Adrenal gland (tissue), 12 donors: ENCODE data around the gene SOX8. TPM values are rescaled to one million over a fixed set of nuclear protein-coding genes. Genes with fewer than 3 reads are reported as not detected.
A peak's percentile ranks its signal among the peaks of the same experiment; 100 is the strongest.

Source experiments
- DNase-seq, 7 donors: peaks; one replicate each; pipeline ENCODE4 v3.0.0-alpha.2; 2019 to 2020
- H3K27ac ChIP-seq, 5 donors: fragments of 200-600 bp; sonication (generic) in 4 of 5; 1 replicate in 3 of 5; 2 replicates in 2 of 5; pipeline versions ENCODE4 v1.5.1 to v1.8.0; 2016 to 2020; ENCODE audit warnings: mild to moderate bottlenecking in 1 of 5
- H3K27me3 ChIP-seq: fragments of 200-600 bp; 2 replicates; pipeline ENCODE4 v1.8.0; 2021
- H3K36me3 ChIP-seq, 2 donors: fragments of 200-600 bp; replicated peaks in 1 of 2; 1 replicate in 1 of 2; 2 replicates in 1 of 2; pipeline versions ENCODE4 v1.5.1 to v1.8.0; 2018 to 2022
- H3K4me1 ChIP-seq, 2 donors: fragments of 200-600 bp; replicated peaks in 1 of 2; 1 replicate in 1 of 2; 2 replicates in 1 of 2; pipeline versions ENCODE4 v1.5.1 to v1.8.0; 2018 to 2021
- H3K4me3 ChIP-seq, 4 donors: fragments of 200-600 bp; sonication (generic) in 3 of 4; one replicate each; pipeline ENCODE4 v1.5.1; 2016 to 2018
- H3K9me3 ChIP-seq, 3 donors: fragments of 200-600 bp; sonication (generic) in 1 of 3; replicated peaks in 1 of 3; 1 replicate in 2 of 3; 2 replicates in 1 of 3; pipeline versions ENCODE4 v1.5.1 to v1.8.0; 2016 to 2021
- POLR2A ChIP-seq, 2 donors: fragments of 450-650 bp; IDR thresholded peaks; one replicate each; pipeline ENCODE4 v1.6.1; 2017; ENCODE audit warnings: antibody characterized with exemption in 2 of 2, mild to moderate bottlenecking in 2 of 2, moderate library complexity in 1 of 2
- WGBS, 4 donors: extraction: QIAGEN DNeasy Blood & Tissue Kit in 2 of 4; methylation state at CpG; one replicate each; pipeline versions ENCODE4 v1.1.5 to v1.1.7; 2013 to 2017; 5-methylcytosine and 5-hydroxymethylcytosine counted together
- intact Hi-C, 2 donors: fragments of 100-400 bp; cut with DNase I; formaldehyde crosslinking; loops; one replicate each; pipeline versions ENCODE4 v1.14.1 to v1.15.0; 2022 to 2023
- polyA plus RNA-seq, 3 donors: library from polyadenylated mRNA; stranded (reverse); fragments of 200-250 nt in 2 of 3; fragments of 350-450 nt in 1 of 3; fragmentation: Illumina TruSeq in 1 of 3; extraction: RNeasy Lipid Tissue Mini Kit (QIAGEN cat#74804) in 1 of 3; gene quantifications; one replicate each; pipeline ENCODE4 v1.2.3, GENCODE V29; 2013 to 2014
- total RNA-seq, 9 donors: library from RNA; depleted of rRNA in 4 of 9; stranded (reverse); fragments of >200 nt in 4 of 9; fragments of 120-200 nt in 1 of 9; fragmentation: NEBNext Ultra II Directional in 1 of 9; extraction: Animal tissue kit (Norgen Biotek cat#: 25700) in 1 of 9; gene quantifications; one replicate each; pipeline versions ENCODE4 v1.1.0 to v1.2.4, GENCODE V29; 2013 to 2023
- TF ChIP-seq, protein P1 (sequence below), 6 experiments: fragments of 450-650 bp in 4 of 6; fragments of 200-600 bp in 2 of 6; sonication (generic) in 1 of 6; IDR thresholded peaks; 1 replicate in 5 of 6; 2 replicates in 1 of 6; pipeline versions ENCODE4 v1.5.1 to v1.8.0; 2016 to 2021; ENCODE audit warnings: antibody characterized with exemption in 6 of 6, mild to moderate bottlenecking in 2 of 6, moderate library complexity in 1 of 6
- donor health status: healthy with polysubstance abuse.
- donor health status: Bipolar disorder and iron deficiency.
- donor health status: DM: yes; HTN: yes; CAD: no.
- donor health status: DM: no; HTN: no; CAD: no.
- donor health status: DM: no; HTN: no; CAD: no.
- donor health status: DM: yes; HTN: yes; CAD: no.

Gene SOX8
- total and polyA plus RNA-seq, 12 donors, result 0.04 to 2.1 (median 0.69) TPM

DNA sequence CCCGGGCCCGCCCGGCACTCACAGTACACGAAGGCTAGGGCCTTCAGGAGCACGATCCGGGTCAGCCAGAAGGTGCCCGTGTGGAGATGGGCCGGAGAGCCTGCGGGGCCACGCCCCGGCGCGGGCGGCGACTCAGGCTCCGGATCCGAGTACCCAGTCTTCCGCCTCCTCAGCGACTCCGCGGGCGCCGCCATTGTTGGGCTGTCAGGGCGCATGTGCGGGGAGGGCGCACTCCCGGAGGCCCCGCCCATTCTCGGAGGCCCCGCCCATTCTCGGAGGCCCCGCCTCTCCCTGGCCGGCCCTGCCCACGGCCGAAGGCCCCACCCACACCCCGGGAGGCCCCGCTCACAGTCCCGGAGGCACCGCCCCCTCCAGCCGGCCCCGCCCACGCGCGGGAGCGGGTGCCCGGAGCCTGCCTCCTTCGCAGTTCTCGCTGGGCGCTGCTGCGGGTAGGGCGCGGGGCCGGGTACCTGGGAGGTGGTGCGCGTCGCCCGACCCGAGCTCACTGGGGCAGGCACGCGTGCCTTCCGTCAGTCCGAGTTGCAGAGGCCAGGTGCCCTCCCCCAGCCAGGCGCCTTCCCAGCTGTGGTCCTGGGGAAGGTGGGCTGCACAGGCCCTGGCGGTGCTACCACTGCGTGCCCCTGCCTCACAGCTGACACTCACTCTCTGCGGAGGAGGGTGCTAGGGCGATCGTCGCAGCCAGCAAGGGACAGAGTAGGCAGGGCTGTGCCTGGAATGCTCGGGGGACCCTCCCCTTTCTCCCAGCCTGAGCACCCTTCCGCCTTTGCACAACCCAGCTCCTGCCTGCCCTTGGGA is 10.6 kb upstream of the SOX8 start, which contains the start of gene LMF1:
TSS of gene LMF1 (minus strand) at position 219 of the 816 bp plus-strand sequence. CDS start at position 215, 4 bp downstream.
- H3K36me3 ChIP-seq, result no peaks in the 10 kb centered on the region
- peak; percentile 45 to 66 for TF ChIP-seq POLR2A (IDR thresholded peaks at IDR 0.05)
- TF ChIP-seq, protein P1, sequence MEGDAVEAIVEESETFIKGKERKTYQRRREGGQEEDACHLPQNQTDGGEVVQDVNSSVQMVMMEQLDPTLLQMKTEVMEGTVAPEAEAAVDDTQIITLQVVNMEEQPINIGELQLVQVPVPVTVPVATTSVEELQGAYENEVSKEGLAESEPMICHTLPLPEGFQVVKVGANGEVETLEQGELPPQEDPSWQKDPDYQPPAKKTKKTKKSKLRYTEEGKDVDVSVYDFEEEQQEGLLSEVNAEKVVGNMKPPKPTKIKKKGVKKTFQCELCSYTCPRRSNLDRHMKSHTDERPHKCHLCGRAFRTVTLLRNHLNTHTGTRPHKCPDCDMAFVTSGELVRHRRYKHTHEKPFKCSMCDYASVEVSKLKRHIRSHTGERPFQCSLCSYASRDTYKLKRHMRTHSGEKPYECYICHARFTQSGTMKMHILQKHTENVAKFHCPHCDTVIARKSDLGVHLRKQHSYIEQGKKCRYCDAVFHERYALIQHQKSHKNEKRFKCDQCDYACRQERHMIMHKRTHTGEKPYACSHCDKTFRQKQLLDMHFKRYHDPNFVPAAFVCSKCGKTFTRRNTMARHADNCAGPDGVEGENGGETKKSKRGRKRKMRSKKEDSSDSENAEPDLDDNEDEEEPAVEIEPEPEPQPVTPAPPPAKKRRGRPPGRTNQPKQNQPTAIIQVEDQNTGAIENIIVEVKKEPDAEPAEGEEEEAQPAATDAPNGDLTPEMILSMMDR (IDR thresholded peaks at IDR 0.05), result peak in 1 of 6 experiments; percentile 4
- 5 to 45% (median 9%) methylated on average over 8 to 71 of the region's 71 CpGs for WGBS, 4 donors
- H3K4me1 ChIP-seq, result peaks cover 9 to 15% of the 10 kb centered on the region in 2 donors
- peak; percentile 92 to 97 (median 95) for DNase-seq
- H3K27ac ChIP-seq, result peak within 1 kb of the TSS in 4 of 5 donors; percentile 59 to 85 (median 62)
- no peaks in the 10 kb centered on the region for H3K9me3 ChIP-seq
- peak within 1 kb of the TSS; percentile 27 to 98 (median 66) for H3K4me3 ChIP-seq
- no peaks in the 10 kb centered on the region for H3K27me3 ChIP-seq
- intact Hi-C loops, result no loop called here

DNA sequence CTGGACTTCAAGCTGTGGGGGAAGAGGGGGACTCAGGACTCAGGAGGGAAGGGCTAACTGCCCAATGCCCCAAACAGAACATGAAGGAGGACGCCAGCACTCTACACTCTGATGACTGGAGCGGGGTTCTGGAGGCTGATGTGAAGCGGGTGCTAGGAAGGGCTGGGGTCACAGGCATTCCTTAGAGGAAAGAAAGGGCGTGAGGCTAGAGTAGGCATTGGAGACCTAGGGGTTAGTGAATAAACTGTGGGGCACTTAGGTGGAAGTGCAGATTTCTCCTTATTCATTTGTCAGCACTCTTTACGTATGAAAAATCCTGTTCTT is 10.0 kb upstream of the SOX8 start:
- H3K27ac ChIP-seq, result no peak overlapping the region
- peaks cover 9 to 15% of the 10 kb centered on the region in 2 donors for H3K4me1 ChIP-seq
- TF ChIP-seq POLR2A (IDR thresholded peaks at IDR 0.05), result no peak
- TF ChIP-seq, protein P1 (IDR thresholded peaks at IDR 0.05), result no peak
- no peaks in the 10 kb centered on the region for H3K36me3 ChIP-seq
- intact Hi-C loops, result no loop called here
- H3K9me3 ChIP-seq, result no peaks in the 10 kb centered on the region
- DNase-seq, result no peak
- H3K27me3 ChIP-seq, result no peaks in the 10 kb centered on the region
- 89 to 98% (median 93%) methylated on average over 5 of the region's 5 CpGs for WGBS, 4 donors
- H3K4me3 ChIP-seq, result no peak overlapping the region

DNA sequence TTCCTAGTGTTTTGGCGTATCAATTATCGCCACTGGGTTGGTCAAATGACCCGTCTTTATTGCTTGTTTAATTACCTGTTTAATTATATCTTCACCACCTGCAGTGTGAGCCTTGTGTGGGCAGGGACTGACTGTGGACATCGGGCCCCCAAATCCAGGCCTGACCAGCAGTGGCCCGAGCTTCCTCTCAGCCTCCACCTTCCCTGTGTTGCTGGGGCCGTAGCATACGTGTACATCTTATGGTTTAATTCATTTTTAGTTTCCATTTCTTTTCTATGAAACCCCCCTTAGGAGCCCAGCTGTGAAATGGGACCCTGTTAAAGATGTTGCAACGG is 9.6 kb upstream of the SOX8 start:
- Histone ChIP-seq H3K4me3 (no peak overlapping the region), H3K36me3 (no peaks in the 10 kb centered on the region), H3K4me1 (peaks cover 9 to 18% of the 10 kb centered on the region in 2 donors), H3K9me3 (no peaks in the 10 kb centered on the region), H3K27ac (no peak overlapping the region), H3K27me3 (no peaks in the 10 kb centered on the region)
- TF ChIP-seq, protein P1 (IDR thresholded peaks at IDR 0.05), result no peak
- no peak for TF ChIP-seq POLR2A (IDR thresholded peaks at IDR 0.05)
- intact Hi-C loops, result no loop called here
- 91 to 94% (median 92%) methylated on average over 8 of the region's 8 CpGs for WGBS, 4 donors
- no peak for DNase-seq

DNA sequence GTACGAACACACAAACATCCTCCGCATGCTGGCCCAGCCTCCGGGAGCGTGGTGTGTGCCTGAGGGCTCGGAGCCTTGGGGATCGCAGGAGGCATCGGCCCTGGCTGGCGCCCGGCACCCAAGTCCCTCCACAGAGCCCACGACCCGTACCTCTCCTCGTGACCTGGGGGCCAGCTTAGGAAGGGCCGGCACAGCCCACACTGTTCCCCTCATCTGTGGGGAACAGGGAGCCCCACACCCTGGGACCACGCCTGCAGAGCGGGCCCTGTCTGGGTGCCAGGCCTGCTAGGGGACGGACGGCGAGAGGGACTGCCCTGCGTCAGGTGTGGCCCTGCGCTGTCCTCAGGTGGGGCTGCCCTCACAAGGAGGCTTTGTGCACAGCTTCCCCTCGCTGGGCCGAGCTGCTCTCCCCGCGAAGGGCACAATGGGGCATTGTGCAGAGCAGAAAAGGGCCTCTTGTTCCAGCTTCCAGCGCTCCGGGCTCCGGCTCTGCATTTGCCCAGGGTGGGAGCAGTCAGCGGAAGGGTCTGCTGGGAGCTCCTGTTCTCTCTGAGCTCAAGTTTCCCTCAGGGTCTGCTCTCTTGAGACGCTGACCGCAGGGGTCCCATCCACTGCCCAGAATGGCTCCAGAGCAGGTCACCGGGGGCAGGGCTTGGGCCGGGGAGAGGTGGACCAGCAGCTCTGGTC is 9.1 kb upstream of the SOX8 start:
- Histone ChIP-seq H3K4me3 (no peak overlapping the region), H3K36me3 (no peaks in the 10 kb centered on the region), H3K9me3 (no peaks in the 10 kb centered on the region), H3K27ac (no peak overlapping the region), H3K27me3 (no peaks in the 10 kb centered on the region), H3K4me1 (peaks cover 14 to 24% of the 10 kb centered on the region in 2 donors)
- intact Hi-C loops, result no loop called here
- peak in 1 of 7 donors; percentile 31 for DNase-seq
- 82 to 92% (median 89%) methylated on average over 17 to 32 of the region's 32 CpGs for WGBS, 4 donors
- TF ChIP-seq, protein P1 (IDR thresholded peaks at IDR 0.05), result no peak
